ENCODE measurements around the gene TMEM187.
A peak's percentile ranks its signal among the peaks of the same experiment; 100 is the strongest.

Gene TMEM187, protein sequence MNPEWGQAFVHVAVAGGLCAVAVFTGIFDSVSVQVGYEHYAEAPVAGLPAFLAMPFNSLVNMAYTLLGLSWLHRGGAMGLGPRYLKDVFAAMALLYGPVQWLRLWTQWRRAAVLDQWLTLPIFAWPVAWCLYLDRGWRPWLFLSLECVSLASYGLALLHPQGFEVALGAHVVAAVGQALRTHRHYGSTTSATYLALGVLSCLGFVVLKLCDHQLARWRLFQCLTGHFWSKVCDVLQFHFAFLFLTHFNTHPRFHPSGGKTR

DNA sequence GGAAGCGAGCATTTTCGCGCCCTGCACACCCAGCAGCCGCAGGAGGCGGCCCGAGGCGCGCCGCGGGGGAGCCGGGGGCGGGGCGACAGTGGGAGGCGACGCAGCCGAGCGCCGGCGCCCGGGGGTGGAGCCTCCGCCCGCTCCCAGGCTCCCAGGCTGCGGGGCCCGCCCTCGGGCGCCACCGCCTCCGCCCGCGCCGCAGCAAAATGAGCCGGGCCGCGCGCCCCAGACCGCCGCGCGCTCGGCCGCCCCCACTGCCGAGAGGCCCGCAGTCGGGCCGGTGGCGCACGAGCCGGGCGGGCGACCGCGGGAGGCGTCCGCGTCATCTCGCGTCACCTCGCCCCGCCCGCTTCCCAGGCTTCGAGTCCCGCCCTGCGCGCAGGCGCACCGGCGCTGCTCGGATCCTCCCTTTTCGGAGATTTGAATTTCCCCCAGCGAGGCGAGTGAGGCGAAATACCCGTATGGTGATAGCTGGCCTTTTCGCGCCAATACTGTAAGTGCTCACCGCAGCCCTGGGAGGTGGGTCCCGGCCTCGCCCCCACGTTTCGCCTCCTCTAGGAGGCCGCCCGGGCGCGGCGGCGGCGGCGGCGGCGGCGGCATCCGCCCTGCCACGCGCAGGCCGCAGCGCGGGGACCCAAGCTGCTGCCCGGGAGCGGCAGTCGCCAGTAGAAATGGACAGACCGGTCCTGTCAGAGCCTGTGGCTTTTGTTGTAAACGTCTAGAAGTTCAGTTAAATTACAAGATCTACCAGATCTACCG, at the start of gene TMEM187:
TSS of gene TMEM187 (plus strand) at position 387 of the 759 bp plus-strand sequence. CDS start 9,309 bp downstream, outside the sequence.
- peak; percentile 62 to 81 for DNase-seq (ENCODE audit: low read depth in 2 of 2, low spot score in 1 of 2)

DNA sequence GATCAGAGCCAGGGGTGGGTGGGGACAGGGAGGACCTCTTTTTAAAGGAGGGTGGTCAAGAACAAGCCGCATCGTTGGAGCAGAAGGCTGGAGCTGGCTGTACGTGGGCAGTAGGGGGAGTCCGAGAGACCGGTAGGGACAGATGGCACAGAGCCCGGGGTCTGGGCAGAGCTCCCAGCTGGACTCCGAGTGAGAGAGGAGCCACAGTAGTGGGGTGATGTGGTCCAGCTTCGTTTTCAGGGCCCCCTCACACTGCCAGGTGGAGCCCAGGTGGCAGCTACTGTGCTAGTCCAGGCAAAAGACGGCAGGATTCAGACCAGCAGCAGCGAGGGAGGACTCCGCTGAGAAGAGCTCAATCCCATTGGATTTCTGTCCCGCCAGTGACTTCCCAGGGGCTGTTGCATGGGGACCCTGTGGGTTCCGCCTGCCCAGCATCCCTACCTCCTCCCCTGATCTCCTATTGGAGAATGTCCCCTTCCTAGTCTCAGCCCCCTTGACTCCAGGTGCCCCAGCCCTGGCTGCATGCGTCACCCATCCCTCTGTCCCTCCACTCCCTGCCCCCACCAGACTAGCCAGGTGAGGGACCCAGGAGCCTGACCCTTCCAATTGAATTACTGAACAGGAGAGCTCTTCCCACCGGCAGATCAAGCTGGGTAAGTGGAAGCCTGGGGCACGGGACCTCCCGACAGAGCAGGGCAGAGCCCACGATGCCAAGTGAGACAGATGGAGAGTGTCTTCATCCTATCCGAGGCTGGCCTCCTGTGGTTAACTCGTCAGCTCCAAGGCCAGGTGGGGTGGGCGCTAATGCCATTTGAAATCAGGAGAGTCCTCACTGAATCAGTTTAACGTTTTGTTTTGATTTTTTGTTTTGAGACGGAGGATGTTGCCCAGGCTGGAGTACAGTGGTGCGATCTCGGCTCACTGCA, 49.4 kb upstream of the TMEM187 start:
- DNase-seq (ENCODE audit: low read depth in 2 of 2, low spot score in 1 of 2) = no peak

DNA sequence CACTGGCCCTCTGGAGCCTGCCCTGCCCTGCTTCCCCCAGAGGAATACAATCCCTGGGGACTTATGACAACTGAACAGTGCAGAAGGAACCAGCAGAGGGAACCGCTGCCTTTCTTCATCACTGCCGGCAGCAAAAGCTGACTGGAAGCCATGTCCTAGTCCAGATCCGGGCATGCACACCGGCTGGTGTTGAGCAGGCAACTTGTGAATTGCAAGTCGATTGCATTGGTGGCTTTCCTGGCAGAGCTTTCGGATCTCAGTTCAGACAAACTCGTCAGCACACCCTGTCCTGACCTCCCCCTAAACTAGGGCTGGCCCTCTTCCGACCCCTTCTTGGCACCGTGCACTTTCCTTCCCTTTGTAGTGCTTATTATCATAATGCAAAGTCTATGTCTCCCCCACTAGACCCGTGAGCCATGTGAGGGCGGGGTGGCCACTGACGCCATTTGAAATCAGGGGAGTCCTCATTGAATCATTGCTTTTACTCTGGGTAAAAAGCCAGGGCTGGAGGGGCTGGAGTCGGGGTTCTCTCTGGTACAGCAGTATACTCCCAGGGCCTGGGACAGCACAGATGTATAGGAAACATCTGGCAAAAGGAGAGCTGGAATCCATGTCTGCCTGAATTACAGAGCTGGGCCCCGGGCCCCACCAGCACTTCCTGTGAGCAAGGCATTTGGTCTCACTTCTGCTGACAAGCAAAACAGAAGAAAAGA, 48.2 kb upstream of the TMEM187 start:
- no peak for DNase-seq (ENCODE audit: low read depth in 2 of 2, low spot score in 1 of 2)

DNA sequence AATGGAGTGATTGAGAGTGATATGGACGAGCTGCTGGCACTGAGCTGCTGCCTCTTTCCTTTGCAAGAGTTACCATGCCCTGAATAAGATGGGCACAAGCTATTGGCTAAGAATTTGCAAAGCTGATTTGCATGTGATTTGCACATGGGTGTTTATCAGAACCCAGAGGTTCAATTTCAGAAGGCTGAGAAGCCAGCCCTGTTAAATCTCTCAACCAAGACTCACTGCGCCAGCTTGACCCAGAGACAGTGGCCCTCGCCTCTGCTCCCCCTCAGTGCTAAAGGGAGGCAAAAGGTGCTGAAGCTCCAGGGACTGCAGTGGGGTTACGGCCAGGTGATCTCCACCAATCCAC, 47.2 kb upstream of the TMEM187 start:
- DNase-seq (ENCODE audit: low read depth in 2 of 2, low spot score in 1 of 2) = no peak

DNA sequence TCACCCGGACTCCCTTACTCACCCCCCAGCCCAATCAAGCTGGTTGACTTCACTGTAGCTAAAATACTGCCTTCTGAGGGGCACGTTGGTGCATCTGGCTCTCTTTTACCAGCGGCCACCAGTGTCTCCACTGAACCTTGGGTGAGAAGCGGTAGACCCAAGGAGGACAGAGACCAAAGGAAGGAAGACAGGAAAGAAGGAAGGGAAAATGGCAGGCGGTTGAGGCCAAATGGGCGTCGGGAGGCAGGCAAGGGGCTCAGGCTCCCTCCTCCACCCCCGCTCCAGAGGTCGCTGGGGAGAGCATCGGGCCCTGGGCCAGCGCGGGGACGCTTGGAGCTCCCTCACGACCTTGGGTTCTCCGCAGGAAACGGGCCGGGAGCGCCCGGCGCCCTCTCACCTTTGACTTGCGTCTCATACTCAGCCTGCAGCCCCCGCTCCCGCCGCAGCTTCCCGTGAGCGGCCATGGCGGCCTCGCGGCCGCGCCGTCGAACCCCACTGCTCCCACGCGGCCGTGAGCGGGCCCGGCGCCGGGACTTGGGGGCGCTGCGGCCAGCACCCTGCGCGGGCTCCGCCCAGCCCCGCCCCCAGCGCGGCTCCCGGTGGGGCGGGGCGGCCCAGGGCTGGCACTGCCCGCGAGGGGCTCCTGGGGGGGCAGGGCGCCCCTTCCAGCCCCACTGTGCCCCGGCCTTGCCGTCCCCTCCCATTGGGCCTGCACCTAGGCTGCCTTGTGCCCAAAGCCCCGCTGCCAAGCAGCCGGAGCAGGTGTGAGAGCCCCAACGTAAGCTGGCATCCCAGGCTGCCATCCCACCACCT, 46.6 kb upstream of the TMEM187 start, which contains the start of gene ARHGAP4:
TSS of gene ARHGAP4 (minus strand) at position 526 of the 813 bp plus-strand sequence. CDS start at position 464, 62 bp downstream.
- DNase-seq (ENCODE audit: low read depth in 2 of 2, low spot score in 1 of 2) = no peak

DNA sequence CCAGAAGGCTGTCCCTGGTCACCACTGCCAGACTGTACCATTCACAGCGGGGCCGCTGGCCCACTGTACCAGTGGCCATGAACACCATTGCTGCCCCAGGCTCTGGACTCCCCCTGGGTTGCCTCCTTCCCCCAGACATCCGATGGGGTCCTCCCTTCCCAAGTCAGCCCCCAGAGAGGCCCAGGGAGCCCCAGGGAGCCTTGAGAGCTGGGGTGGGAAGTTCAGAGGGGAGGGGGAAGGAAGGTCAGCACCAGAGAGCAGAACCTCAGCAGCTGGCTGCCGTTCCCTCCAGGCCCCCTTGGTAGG, 46.0 kb upstream of the TMEM187 start:
- DNase-seq (ENCODE audit: low read depth in 2 of 2, low spot score in 1 of 2) = no peak

DNA sequence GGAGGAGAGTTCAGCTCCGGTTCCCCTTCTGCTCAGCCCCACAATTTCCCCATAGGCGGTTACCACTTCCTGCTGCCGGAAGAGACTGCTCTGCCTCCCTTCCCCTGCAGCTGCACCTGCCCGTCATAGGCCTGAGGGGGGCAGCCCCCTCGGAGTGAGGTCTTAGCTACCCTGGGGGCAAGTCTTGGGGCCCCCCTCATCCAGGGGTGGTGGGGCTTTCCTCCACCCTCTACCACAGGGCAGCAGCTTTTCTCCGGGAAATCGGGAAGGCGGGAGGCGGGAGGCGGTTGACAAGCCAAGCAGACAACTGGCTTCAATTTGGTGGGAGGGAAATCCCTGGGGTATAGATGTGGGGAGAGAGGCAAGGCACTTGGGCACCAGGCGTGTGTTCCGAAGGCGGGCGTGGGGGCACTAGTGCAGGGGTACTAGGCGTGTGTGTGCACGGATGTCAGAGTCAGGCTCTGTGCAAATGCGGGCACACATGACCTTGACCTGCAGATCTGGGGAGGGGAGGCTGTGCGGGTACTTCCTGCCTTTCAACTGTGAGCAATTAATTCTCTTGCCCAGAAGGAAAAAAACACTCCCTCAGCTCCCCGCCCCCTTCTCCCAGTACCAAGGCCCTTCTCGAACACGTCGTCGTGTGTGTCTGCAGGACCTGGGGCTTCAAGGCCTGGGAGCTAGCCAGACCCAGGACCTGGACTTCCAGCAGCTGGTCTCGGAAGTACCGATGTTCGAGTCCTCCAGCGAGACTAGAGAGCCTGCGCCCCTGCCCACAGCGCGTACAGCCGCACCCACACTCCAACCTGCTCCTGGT, 45.5 kb upstream of the TMEM187 start:
- peak; percentile 34 to 65 for DNase-seq (ENCODE audit: low read depth in 2 of 2, low spot score in 1 of 2)

DNA sequence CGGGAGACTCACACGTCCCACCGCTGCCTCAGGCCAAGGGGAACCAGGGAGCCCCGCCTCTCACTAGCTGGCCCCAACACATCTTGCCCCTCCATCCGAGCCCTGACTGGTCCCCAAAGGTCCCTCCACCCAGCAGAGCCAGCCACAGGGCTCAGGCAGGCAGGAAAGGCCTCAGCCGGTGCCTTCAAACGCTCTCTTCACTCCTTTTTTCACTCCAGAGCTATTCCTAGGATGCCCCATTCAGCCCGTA, 45.0 kb upstream of the TMEM187 start:
- DNase-seq (ENCODE audit: low read depth in 2 of 2, low spot score in 1 of 2) = no peak

DNA sequence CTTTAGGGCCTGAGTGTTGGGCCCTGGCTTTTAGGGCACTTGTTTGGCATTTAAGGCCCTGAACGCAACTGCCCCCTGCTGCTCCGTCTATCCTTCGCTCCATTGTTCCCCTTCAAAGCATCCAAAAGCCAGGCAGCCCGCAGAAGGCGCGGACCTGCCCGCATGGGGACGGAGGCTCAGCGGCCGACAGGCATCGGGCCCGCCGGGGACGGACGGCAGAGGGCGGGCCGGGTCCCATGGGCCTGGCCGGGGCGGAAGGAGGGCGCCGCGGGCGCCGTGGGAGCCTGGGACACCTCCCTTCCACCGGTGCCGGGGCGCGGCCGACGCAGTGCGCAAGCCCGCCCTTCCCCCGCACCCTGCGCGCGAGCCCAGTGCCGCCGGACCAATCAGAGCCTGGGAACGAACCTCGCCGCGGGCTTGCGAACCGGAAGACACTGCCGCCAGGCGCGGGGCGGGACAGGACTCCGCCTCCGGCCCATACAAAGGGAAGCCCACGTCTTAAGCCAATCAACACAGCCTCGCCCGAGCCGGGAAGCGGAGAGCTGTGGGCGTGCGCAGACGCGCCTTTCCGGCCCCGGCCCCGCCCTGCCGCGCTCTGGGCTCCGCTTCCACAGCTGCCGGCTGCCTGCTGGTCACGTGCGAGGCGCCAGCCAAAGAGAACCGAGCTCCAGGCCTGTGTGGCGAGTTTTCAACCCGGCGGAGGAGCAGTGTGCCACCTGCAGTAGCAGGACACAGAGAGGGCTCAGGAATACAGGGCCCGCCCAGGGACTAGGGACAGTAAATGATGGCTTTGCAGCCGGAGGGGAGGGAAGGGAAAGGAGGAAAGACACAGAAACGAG, 44.4 kb upstream of the TMEM187 start:
- DNase-seq (ENCODE audit: low read depth in 2 of 2, low spot score in 1 of 2) = peak; percentile 71 to 92

DNA sequence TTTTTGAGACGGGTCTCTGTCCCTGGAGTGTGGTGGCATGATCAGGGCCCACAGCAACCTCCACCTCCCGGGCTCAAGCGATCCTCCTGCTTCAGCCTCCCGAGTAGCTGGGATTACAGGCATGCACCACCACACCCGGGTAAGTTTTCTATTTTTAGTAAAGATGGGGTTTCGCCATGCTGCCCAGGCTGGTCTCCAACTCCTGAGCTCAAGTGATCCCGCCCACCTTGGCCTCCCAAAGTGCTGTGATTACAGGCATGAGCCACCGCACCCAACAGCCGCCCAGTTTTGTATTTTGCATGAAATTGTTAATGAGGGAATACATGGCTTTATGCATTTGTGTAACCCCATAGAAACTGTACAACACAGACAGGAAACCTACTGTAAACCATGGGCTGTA, 43.7 kb upstream of the TMEM187 start:
- no peak for DNase-seq (ENCODE audit: low read depth in 2 of 2, low spot score in 1 of 2)

DNA sequence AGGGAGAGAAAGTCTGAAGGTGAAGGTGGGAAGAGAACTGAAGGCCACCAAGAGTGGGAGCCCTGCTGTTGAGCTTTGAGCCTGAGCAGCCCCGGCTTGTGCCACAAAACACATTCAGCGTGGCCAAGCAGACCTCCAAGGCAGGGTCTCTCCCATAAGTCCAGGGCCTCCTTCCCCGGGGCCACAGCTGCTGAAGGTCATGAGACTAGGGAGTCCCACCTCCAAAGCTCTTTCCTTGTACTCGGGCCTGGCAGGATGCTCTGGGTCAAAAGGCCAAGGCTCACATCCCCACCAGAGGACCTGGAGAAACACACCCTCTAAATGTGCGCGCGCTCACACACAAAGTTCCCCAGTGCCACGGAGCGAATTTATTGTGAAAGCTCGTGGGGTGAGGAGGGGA, 43.0 kb upstream of the TMEM187 start:
- no peak for DNase-seq (ENCODE audit: low read depth in 2 of 2, low spot score in 1 of 2)

DNA sequence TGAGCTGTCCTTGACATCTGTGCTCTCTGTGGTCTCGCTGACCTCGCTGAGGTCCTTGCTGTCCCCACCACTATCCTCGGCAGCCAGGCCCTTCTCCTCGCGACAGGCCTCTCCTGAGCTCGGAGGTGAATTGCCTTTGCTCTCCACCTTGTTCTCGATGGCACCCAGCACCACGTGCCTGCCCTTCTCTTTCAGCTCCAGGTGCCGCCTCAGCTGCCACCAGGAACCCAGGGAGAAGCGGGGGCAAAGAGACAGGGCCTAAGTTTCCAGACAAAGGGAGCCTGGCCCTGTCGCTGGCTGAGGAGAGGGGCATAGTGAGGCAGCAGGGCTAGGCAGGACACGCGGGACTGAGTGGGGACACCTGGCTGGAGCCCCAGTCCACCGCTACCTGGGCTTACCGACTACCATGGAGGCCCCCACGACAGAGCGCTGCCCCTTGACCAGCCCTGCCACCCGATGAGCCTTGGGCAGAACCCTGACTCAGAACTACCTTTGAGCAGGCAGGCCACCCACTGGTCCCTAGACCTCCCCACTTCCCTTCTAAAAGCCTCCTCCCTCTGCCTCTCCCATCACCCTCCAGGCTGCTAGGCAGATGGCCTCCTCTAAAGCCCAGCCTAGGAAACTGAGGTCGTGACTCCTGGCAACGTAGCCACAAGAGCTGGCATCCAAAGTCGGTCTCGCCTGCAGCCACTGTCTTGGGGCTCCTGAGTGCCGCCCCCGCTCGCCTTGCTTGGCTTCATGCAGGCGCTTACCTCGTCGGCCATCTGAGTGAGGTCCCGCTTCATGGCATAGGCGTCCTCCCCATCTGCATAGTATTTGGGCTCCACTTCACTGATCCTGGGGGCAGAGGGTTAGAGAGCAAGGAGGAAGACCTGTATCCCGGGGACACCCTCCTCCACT, 42.3 kb upstream of the TMEM187 start:
- no peak for DNase-seq (ENCODE audit: low read depth in 2 of 2, low spot score in 1 of 2)

DNA sequence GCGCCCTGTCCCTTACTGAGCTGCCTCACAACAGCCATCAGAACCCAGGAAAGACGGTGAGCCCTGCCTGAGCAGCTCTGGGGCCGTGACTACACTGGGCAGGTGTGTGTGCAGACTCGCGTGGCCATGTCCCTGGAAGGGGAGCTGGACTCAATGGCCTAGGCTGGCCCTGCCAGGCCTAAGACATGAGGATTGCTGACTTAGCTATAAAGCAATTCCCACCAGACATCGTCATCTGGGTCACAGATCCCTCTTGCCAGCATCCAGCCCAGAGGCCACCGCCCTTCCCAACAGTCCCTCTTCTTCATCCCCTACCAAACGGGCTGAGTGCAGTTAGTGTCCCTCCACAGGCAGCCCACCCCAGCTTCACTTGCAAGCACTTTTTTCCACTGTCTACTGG, 41.4 kb upstream of the TMEM187 start:
- no peak for DNase-seq (ENCODE audit: low read depth in 2 of 2, low spot score in 1 of 2)

DNA sequence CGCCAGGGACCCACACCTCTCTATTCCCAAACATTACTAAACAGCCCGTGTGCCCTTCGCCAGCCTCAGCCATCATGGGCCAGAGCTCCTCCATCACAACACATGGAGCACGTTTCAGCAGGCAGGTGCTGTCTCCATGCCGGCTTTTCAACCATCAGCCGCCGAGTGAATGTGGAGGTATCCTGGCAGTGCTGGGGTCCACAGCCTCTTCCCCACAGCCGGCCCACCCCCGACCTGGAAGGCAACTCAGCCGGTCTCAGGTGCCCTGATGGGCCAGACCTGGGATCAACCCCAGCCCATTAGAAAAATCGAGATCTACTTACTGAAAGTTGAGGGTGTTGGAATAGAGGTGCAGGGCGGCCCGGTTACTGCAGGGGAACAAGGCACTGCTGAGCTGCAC, 40.8 kb upstream of the TMEM187 start:
- DNase-seq (ENCODE audit: low read depth in 2 of 2, low spot score in 1 of 2) = no peak

DNA sequence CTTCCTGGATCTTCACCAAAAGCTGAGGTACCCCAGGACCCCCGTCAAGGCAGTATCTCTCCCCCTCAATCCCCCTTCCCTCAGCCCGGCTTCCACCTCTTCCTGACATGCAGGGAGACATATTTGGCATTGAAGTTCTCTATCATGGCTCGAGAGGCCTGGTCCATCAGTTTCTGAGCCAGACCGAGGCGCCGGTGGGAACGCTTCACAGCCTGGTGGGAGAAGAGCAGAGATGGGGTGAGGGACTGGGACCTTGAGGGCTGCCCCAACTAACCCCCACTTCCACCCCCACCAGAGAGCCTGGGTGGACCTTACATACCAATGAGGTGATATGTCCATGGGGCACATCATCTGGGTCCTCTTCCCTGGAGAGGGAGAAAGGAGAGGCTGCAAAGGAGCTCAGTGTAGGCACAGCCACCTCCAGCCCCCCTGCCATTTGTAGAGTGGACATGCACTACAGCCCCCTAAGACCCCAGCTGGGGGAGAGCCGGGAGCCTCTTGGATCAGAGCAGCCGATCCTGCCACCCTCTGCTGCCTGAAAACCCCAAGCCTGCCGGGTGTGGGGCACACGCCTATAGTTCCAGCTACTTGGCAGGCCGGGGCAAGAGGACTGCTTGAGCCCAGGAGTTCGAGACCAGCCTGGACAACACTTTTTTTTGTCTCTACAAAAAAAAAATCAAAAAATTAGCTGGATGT, 40.2 kb upstream of the TMEM187 start:
- DNase-seq (ENCODE audit: low read depth in 2 of 2, low spot score in 1 of 2) = no peak

DNA sequence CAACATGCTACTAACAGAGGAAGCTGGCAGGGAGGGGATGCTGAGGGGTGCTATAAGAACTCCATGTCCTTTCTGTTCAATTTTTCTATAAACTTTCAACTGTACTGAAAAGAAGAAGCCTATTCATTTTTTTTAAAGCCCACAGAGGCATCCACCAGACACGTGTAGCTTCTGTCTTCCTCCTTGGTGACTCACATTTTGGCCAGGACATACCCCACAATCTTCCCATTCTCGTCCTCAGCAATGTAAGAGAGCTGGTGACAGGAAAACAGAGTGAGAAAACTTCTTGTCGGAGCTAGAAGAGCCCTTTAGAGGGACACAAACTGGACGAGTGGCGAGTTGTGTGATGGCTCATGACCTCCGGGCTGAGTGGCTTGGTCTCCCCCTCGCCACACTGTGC, 38.8 kb upstream of the TMEM187 start:
- DNase-seq (ENCODE audit: low read depth in 2 of 2, low spot score in 1 of 2) = no peak

DNA sequence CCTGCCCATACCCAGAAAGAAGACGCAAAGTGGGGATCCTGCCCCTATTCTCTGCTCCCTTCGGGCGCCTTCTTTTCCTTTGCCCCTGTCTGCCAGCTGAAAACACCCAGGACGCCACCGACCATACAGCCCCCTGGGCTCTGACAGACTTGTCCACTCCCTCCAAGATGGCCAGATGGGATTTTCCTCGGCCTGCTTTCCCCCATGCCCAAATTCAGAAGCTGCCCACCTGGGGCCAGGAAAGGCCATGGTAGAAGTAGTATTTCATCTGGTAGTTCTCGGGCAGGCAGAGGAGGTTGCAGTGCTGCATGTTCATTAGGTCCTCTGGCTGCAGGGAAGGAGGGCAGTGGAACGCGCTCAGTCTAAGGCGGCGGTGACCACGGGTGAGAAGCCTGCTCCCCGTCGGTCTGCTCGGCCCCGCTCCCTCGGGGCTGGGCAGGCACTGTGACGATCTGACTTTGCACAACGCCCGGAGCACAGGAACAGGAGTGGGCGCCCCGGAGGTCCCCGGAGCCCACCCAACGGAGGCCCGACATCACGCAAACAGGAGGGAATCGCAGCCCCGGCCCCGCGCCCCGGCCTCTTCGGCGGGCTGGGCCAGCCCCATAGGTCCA, 38.3 kb upstream of the TMEM187 start:
- no peak for DNase-seq (ENCODE audit: low read depth in 2 of 2, low spot score in 1 of 2)

Data from stimulated activated CD8-positive, alpha-beta memory T cell treated with anti-CD3 and anti-CD28 coated beads, Interleukin-4, amount 100 ng/mL, for 4 hours (primary cell).